Measurements from ENCODE around the gene CDH8. TPM values are rescaled to one million over a fixed set of nuclear protein-coding genes. Genes with fewer than 3 reads are reported as not detected.

The CDH8 gene
- total RNA-seq, 4 donors from 2014 or later = not detected

DNA sequence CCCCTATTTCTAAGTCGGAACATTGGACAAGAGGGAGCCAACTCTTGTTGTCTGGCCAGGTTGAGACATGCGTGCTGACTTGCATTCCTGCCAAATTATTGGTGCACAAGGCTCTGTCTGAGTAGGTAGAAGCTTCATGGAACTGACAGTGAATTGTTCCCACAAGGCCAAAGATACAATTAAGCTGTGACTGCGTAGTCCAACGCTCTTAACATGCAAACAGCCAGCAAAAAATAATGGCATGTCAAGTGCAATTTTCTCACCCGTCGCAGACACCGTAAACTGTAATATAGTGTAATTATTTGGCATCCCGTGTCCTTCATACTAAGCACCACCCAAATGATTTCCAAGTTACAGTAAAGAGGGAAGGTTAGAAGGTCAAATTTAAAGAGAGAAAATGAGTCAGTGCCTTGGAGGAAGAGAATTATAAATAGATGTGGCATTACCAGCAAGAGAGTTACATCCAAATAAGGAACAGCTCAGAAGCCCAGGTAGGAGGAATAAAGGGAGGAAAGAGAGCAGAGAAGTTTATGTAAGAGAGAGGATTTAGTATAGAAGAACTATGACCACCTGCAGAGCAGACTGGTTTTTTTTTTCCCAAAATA is 21.8 kb downstream of the CDH8 start:
- H3K4me1 ChIP-seq = no peaks in the 10 kb centered on the region
- no peak for DNase-seq
- intact Hi-C loops (cut with DNase I) = no loop called here
- 84 to 88% methylated on average over 8 of the region's 8 CpGs for WGBS, 2 donors
- no peaks in the 10 kb centered on the region for H3K9me3 ChIP-seq
- TF ChIP-seq POLR2A (IDR thresholded peaks at IDR 0.05) = no peak
- TF ChIP-seq, protein P1, sequence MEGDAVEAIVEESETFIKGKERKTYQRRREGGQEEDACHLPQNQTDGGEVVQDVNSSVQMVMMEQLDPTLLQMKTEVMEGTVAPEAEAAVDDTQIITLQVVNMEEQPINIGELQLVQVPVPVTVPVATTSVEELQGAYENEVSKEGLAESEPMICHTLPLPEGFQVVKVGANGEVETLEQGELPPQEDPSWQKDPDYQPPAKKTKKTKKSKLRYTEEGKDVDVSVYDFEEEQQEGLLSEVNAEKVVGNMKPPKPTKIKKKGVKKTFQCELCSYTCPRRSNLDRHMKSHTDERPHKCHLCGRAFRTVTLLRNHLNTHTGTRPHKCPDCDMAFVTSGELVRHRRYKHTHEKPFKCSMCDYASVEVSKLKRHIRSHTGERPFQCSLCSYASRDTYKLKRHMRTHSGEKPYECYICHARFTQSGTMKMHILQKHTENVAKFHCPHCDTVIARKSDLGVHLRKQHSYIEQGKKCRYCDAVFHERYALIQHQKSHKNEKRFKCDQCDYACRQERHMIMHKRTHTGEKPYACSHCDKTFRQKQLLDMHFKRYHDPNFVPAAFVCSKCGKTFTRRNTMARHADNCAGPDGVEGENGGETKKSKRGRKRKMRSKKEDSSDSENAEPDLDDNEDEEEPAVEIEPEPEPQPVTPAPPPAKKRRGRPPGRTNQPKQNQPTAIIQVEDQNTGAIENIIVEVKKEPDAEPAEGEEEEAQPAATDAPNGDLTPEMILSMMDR (IDR thresholded peaks at IDR 0.05) = no peak
- H3K27ac ChIP-seq = no peak overlapping the region
- H3K36me3 ChIP-seq = no peaks in the 10 kb centered on the region
- H3K27me3 ChIP-seq = no peaks in the 10 kb centered on the region
- H3K4me3 ChIP-seq (replicated peaks in 1 of 3) = no peak overlapping the region

DNA sequence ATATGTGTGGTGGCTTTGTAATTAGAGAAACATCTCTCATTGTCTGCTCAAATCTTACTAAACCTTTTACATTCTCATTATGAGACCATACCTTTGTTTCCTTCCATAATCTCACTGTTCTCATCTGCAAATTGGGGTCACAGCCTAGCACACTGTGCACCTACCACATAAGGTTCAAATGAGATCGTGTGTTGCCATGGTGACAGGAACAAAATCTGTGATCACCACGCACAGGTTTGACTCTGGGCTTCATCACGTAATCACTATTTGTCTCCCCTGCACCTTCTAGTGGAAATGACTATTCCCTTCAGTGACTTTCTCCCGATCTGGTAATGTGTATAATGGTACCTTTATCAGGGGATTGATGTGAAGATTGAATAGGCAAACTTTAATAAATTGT is 26.1 kb downstream of the CDH8 start:
- H3K27me3 ChIP-seq = no peaks in the 10 kb centered on the region
- H3K9me3 ChIP-seq = no peaks in the 10 kb centered on the region
- WGBS, 2 donors = 88% methylated on average over 4 of the region's 4 CpGs
- intact Hi-C loops (cut with DNase I) = no loop called here
- no peak overlapping the region for H3K4me3 ChIP-seq (replicated peaks in 1 of 3)
- H3K27ac ChIP-seq = no peak overlapping the region
- DNase-seq = no peak
- no peak for TF ChIP-seq POLR2A (IDR thresholded peaks at IDR 0.05)
- TF ChIP-seq, protein P1 (IDR thresholded peaks at IDR 0.05) = no peak
- no peaks in the 10 kb centered on the region for H3K4me1 ChIP-seq
- H3K36me3 ChIP-seq = no peaks in the 10 kb centered on the region

DNA sequence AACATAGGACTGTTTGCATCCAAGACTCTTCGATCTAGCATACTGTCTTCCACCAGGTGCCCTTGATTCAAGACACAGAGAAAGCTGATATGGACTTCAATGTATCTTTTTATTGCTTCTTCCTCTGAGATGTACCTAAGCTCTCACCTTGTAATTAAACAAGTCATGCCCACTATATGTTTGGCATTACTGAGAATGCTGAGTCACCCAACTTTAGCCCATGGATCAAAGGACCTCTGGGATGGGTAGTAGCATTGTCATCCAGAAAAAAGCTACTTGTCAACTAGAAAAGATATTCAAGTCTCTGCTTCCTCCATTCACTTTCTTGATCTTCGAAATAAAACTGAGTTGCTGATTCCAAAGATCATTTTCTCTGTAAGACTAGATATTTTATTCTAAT is 37.8 kb downstream of the CDH8 start:
- Histone ChIP-seq H3K27me3 (no peaks in the 10 kb centered on the region), H3K4me3 (replicated peaks in 1 of 3) (no peak overlapping the region), H3K9me3 (no peaks in the 10 kb centered on the region), H3K27ac (no peak overlapping the region), H3K4me1 (no peaks in the 10 kb centered on the region), H3K36me3 (no peaks in the 10 kb centered on the region)
- TF ChIP-seq POLR2A (IDR thresholded peaks at IDR 0.05) = no peak
- TF ChIP-seq, protein P1 (IDR thresholded peaks at IDR 0.05) = no peak
- DNase-seq = no peak
- 88 to 94% methylated on average over 2 of the region's 2 CpGs for WGBS, 2 donors
- intact Hi-C loops (cut with DNase I) = no loop called here

DNA sequence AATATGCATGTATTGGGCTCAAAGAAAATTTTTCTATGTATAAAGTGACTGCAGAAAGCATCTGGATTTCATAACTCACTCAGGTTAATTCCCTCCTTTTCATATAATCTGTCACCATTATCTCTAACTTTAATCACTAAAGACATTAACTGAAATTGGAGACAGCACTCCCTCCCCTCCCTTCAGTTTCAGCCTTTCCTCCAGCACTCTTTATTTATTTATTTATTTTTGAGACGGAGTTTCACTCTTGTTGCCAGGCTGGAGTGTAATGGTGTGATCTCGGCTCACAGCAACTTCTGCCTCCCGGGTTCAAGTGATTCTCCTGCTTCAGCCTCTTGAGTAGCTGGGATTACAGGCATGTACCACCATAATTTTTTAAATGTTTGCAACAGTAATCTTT is 43.1 kb downstream of the CDH8 start:
- no peak for DNase-seq
- no peaks in the 10 kb centered on the region for H3K36me3 ChIP-seq
- 27 to 33% methylated on average over 3 of the region's 3 CpGs for WGBS, 2 donors
- no peak overlapping the region for H3K27ac ChIP-seq
- H3K4me1 ChIP-seq = no peaks in the 10 kb centered on the region
- no peaks in the 10 kb centered on the region for H3K27me3 ChIP-seq
- no peaks in the 10 kb centered on the region for H3K9me3 ChIP-seq
- intact Hi-C loops (cut with DNase I) = no loop called here
- H3K4me3 ChIP-seq (replicated peaks in 1 of 3) = no peak overlapping the region
- TF ChIP-seq POLR2A (IDR thresholded peaks at IDR 0.05) = no peak
- TF ChIP-seq, protein P1 (IDR thresholded peaks at IDR 0.05) = no peak

DNA sequence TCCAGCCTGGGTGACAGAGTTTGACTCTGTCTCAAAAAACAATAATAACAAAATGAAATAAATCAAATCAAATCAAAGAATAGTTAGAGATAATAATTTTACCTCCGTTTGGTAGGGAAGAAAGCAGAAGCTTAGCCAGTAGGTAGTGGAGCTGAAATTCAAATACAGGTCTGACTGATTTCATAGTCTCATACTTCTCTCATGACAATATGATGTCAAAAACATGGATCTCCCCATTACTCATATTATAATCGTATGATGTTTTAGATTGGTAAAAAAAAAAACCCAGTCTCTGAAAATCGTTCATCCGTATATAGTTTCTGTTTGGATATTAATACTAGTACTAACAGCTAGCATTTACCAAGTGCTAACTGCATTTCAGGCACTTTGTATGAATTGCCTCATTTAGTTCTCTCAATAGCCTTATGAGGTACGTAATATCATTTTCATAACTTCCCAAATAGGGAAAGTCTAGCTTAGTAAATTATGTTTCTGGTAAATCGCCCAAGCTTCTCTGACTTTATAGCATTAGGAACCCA is 48.7 kb downstream of the CDH8 start:
- Histone ChIP-seq H3K9me3 (no peaks in the 10 kb centered on the region), H3K36me3 (no peaks in the 10 kb centered on the region), H3K27me3 (no peaks in the 10 kb centered on the region), H3K4me3 (replicated peaks in 1 of 3) (no peak overlapping the region), H3K27ac (no peak overlapping the region), H3K4me1 (no peaks in the 10 kb centered on the region)
- TF ChIP-seq, protein P1 (IDR thresholded peaks at IDR 0.05) = no peak
- TF ChIP-seq POLR2A (IDR thresholded peaks at IDR 0.05) = no peak
- WGBS, 2 donors = 91% methylated on average over 6 of the region's 6 CpGs
- intact Hi-C loops (cut with DNase I) = no loop called here
- no peak for DNase-seq

All from thyroid gland (tissue), 4 donors.